ENCODE results near the gene PRIMPOL.

PRIMPOL gene

GRCh38 chr4:184636897-184637296, 12.6 kb upstream of the PRIMPOL start:
- Histone ChIP-seq H3K27ac (ENCODE audit: insufficient read depth in 1 of 2, low read depth in 1 of 2, low read length in 2 of 2, poor library complexity in 1 of 2, severe bottlenecking in 2 of 2) (no peak overlapping the region), H3K4me1 (ENCODE audit: control extremely low read depth in 1 of 4, control insufficient read depth in 4 of 4, insufficient read depth in 4 of 4, low read length in 3 of 4) (peaks cover 4 to 11% (median 8%) of the 10 kb centered on the region in 4 experiments), H3K36me3 (ENCODE audit: control insufficient read depth in 4 of 4, insufficient read depth in 4 of 4, low read length in 3 of 4) (peaks cover 18 to 77% (median 57%) of the 10 kb centered on the region in 4 experiments), H3K4me3 (ENCODE audit: control insufficient read depth in 1 of 7, extremely low read depth in 1 of 7, insufficient read depth in 4 of 7, low read depth in 2 of 7, low read length in 6 of 7) (no peak overlapping the region), H3K9me3 (ENCODE audit: control extremely low read depth in 1 of 5, control insufficient read depth in 4 of 5, insufficient read depth in 2 of 5, low read depth in 1 of 5, low read length in 4 of 5) (no peaks in the 10 kb centered on the region), H3K27me3 (replicated peaks in 2 of 5; ENCODE audit: control insufficient read depth in 4 of 5, insufficient read depth in 5 of 5, low read length in 4 of 5) (no peaks in the 10 kb centered on the region)
- ChIA-PET POLR2A (no interaction called here), CTCF (interaction anchor here (0.7 kb wide), 2 partner anchors 101 to 376 kb away, joined by 3 read pairs; no protein-coding TSS in a partner anchor)
- 67% methylated on average over 3 of the region's 4 CpGs for WGBS (ENCODE audit: insufficient coverage)
- DNase-seq: no peak

GRCh38 chr4:184641022-184641421, 8.5 kb upstream of the PRIMPOL start:
- peaks cover 22 to 59% (median 41%) of the 10 kb centered on the region in 4 experiments for H3K36me3 ChIP-seq (ENCODE audit: control insufficient read depth in 4 of 4, insufficient read depth in 4 of 4, low read length in 3 of 4)
- CTCF ChIA-PET: no interaction called here

GRCh38 chr4:184641451-184641850, 8.1 kb upstream of the PRIMPOL start:
- CTCF ChIA-PET: interaction anchor here (0.6 kb wide), 2 partner anchors 27 to 66 kb away, joined by 3 to 4 read pairs; no protein-coding TSS in a partner anchor
- POLR2A ChIA-PET: no interaction called here
- DNase-seq: no peak
- no peaks in the 10 kb centered on the region for H3K9me3 ChIP-seq (ENCODE audit: control extremely low read depth in 1 of 5, control insufficient read depth in 4 of 5, insufficient read depth in 2 of 5, low read depth in 1 of 5, low read length in 4 of 5)
- H3K27ac ChIP-seq (ENCODE audit: insufficient read depth in 1 of 2, low read depth in 1 of 2, low read length in 2 of 2, poor library complexity in 1 of 2, severe bottlenecking in 2 of 2): no peak overlapping the region
- WGBS (ENCODE audit: insufficient coverage): 100% methylated on average over 5 of the region's 5 CpGs
- no peak overlapping the region for H3K4me3 ChIP-seq (ENCODE audit: control insufficient read depth in 1 of 7, extremely low read depth in 1 of 7, insufficient read depth in 4 of 7, low read depth in 2 of 7, low read length in 6 of 7)
- H3K36me3 ChIP-seq (ENCODE audit: control insufficient read depth in 4 of 4, insufficient read depth in 4 of 4, low read length in 3 of 4): peaks cover 17 to 59% (median 42%) of the 10 kb centered on the region in 4 experiments
- H3K4me1 ChIP-seq (ENCODE audit: control extremely low read depth in 1 of 4, control insufficient read depth in 4 of 4, insufficient read depth in 4 of 4, low read length in 3 of 4): peaks cover 6 to 20% (median 11%) of the 10 kb centered on the region in 4 experiments
- H3K27me3 ChIP-seq (replicated peaks in 2 of 5; ENCODE audit: control insufficient read depth in 4 of 5, insufficient read depth in 5 of 5, low read length in 4 of 5): no peaks in the 10 kb centered on the region

More at GRCh38 chr4:184641022-184641421, 8.5 kb upstream of the PRIMPOL start:
- Histone ChIP-seq H3K9me3 (ENCODE audit: control extremely low read depth in 1 of 5, control insufficient read depth in 4 of 5, insufficient read depth in 2 of 5, low read depth in 1 of 5, low read length in 4 of 5) (no peaks in the 10 kb centered on the region), H3K4me3 (ENCODE audit: control insufficient read depth in 1 of 7, extremely low read depth in 1 of 7, insufficient read depth in 4 of 7, low read depth in 2 of 7, low read length in 6 of 7) (no peak overlapping the region), H3K27me3 (replicated peaks in 2 of 5; ENCODE audit: control insufficient read depth in 4 of 5, insufficient read depth in 5 of 5, low read length in 4 of 5) (no peaks in the 10 kb centered on the region), H3K4me1 (ENCODE audit: control extremely low read depth in 1 of 4, control insufficient read depth in 4 of 4, insufficient read depth in 4 of 4, low read length in 3 of 4) (peaks cover 6 to 16% (median 8%) of the 10 kb centered on the region in 4 experiments), H3K27ac (ENCODE audit: insufficient read depth in 1 of 2, low read depth in 1 of 2, low read length in 2 of 2, poor library complexity in 1 of 2, severe bottlenecking in 2 of 2) (no peak overlapping the region)
- POLR2A ChIA-PET: no interaction called here
- no CpG with 5 or more reads among the region's 3 CpGs for WGBS (ENCODE audit: insufficient coverage)
- no peak for DNase-seq

- H3K27me3 ChIP-seq (replicated peaks in 2 of 5; ENCODE audit: control insufficient read depth in 4 of 5, insufficient read depth in 5 of 5, low read length in 4 of 5): no peaks in the 10 kb centered on the region
- no peaks in the 10 kb centered on the region for H3K9me3 ChIP-seq (ENCODE audit: control extremely low read depth in 1 of 5, control insufficient read depth in 4 of 5, insufficient read depth in 2 of 5, low read depth in 1 of 5, low read length in 4 of 5)
- peaks cover 10 to 47% (median 33%) of the 10 kb centered on the region in 4 experiments for H3K36me3 ChIP-seq (ENCODE audit: control insufficient read depth in 4 of 4, insufficient read depth in 4 of 4, low read length in 3 of 4)
- no peak overlapping the region for H3K4me3 ChIP-seq (ENCODE audit: control insufficient read depth in 1 of 7, extremely low read depth in 1 of 7, insufficient read depth in 4 of 7, low read depth in 2 of 7, low read length in 6 of 7)
- POLR2A ChIA-PET: no interaction called here
- CTCF ChIA-PET: interaction anchor here (0.9 to 1.4 kb wide), 3 partner anchors 11 to 102 kb away, joined by 3 read pairs; no protein-coding TSS in a partner anchor
- peaks cover 7 to 34% (median 24%) of the 10 kb centered on the region in 4 experiments for H3K4me1 ChIP-seq (ENCODE audit: control extremely low read depth in 1 of 4, control insufficient read depth in 4 of 4, insufficient read depth in 4 of 4, low read length in 3 of 4)
- WGBS (ENCODE audit: insufficient coverage): no CpG with 5 or more reads among the region's 1 CpG
- DNase-seq: no peak
- peak overlapping the region in 1 of 2 experiments; percentile 35 for H3K27ac ChIP-seq (ENCODE audit: insufficient read depth in 1 of 2, low read depth in 1 of 2, low read length in 2 of 2, poor library complexity in 1 of 2, severe bottlenecking in 2 of 2)
Observed at GRCh38 chr4:184643731-184644130, 5.8 kb upstream of the PRIMPOL start.

GRCh38 chr4:184644553-184645307, 4.8 kb upstream of the PRIMPOL start:
- no peak overlapping the region for H3K27ac ChIP-seq (ENCODE audit: insufficient read depth in 1 of 2, low read depth in 1 of 2, low read length in 2 of 2, poor library complexity in 1 of 2, severe bottlenecking in 2 of 2)

GRCh38 chr4:184645904-184646610, 3.5 kb upstream of the PRIMPOL start:
- no peak for DNase-seq
- Histone ChIP-seq H3K9me3 (ENCODE audit: control extremely low read depth in 1 of 5, control insufficient read depth in 4 of 5, insufficient read depth in 2 of 5, low read depth in 1 of 5, low read length in 4 of 5) (no peaks in the 10 kb centered on the region), H3K4me1 (ENCODE audit: control extremely low read depth in 1 of 4, control insufficient read depth in 4 of 4, insufficient read depth in 4 of 4, low read length in 3 of 4) (peaks cover 16 to 43% (median 30%) of the 10 kb centered on the region in 4 experiments), H3K4me3 (ENCODE audit: control insufficient read depth in 1 of 7, extremely low read depth in 1 of 7, insufficient read depth in 4 of 7, low read depth in 2 of 7, low read length in 6 of 7) (peak overlapping the region in 1 of 7 experiments; percentile 95), H3K36me3 (ENCODE audit: control insufficient read depth in 4 of 4, insufficient read depth in 4 of 4, low read length in 3 of 4) (peaks cover 6 to 35% (median 21%) of the 10 kb centered on the region in 4 experiments), H3K27me3 (replicated peaks in 2 of 5; ENCODE audit: control insufficient read depth in 4 of 5, insufficient read depth in 5 of 5, low read length in 4 of 5) (no peaks in the 10 kb centered on the region), H3K27ac (ENCODE audit: insufficient read depth in 1 of 2, low read depth in 1 of 2, low read length in 2 of 2, poor library complexity in 1 of 2, severe bottlenecking in 2 of 2) (no peak overlapping the region)
- 77% methylated on average over 2 of the region's 6 CpGs for WGBS (ENCODE audit: insufficient coverage)
- ChIA-PET POLR2A (no interaction called here), CTCF (interaction anchor here (0.7 to 1.3 kb wide), 4 partner anchors 11 to 40 kb away, joined by 3 read pairs; no protein-coding TSS in a partner anchor)

More at GRCh38 chr4:184644553-184645307, 4.8 kb upstream of the PRIMPOL start:
- no peak for DNase-seq
- Histone ChIP-seq H3K9me3 (ENCODE audit: control extremely low read depth in 1 of 5, control insufficient read depth in 4 of 5, insufficient read depth in 2 of 5, low read depth in 1 of 5, low read length in 4 of 5) (no peaks in the 10 kb centered on the region), H3K4me1 (ENCODE audit: control extremely low read depth in 1 of 4, control insufficient read depth in 4 of 4, insufficient read depth in 4 of 4, low read length in 3 of 4) (peaks cover 7 to 34% (median 23%) of the 10 kb centered on the region in 4 experiments), H3K4me3 (ENCODE audit: control insufficient read depth in 1 of 7, extremely low read depth in 1 of 7, insufficient read depth in 4 of 7, low read depth in 2 of 7, low read length in 6 of 7) (no peak overlapping the region), H3K27me3 (replicated peaks in 2 of 5; ENCODE audit: control insufficient read depth in 4 of 5, insufficient read depth in 5 of 5, low read length in 4 of 5) (no peaks in the 10 kb centered on the region), H3K36me3 (ENCODE audit: control insufficient read depth in 4 of 4, insufficient read depth in 4 of 4, low read length in 3 of 4) (peaks cover 10 to 42% (median 28%) of the 10 kb centered on the region in 4 experiments)
- POLR2A ChIA-PET: no interaction called here
- CTCF ChIA-PET: interaction anchor here (1.0 to 1.4 kb wide), 3 partner anchors 12 to 25 kb away, joined by 3 read pairs; no protein-coding TSS in a partner anchor
- WGBS (ENCODE audit: insufficient coverage): 93% methylated on average over 5 of the region's 9 CpGs
